ENCODE measurements around the gene CTSL. TPM values are rescaled to one million over a fixed set of nuclear protein-coding genes. Genes with fewer than 3 reads are reported as not detected.

The CTSL gene
- total and polyA plus RNA-seq, 2 of the 13 experiments (the other 11 are each of a cell fraction or from before 2014, with no cell fraction given), result 78.1 to 113 TPM

GRCh38 chr9:87720173-87720572, 5.7 kb upstream of the CTSL start:
- H3K79me2 ChIP-seq (ENCODE audit: insufficient read depth, low read length), result no peaks in the 10 kb centered on the region
- ATAC-seq (no peak), FAIRE-seq (no peak), DNase-seq (ENCODE audit: low spot score) (no peak)
- no peak overlapping the region for H2AFZ ChIP-seq (ENCODE audit: low read length)
- H3K4me1 ChIP-seq (ENCODE audit: insufficient read depth, low read length), result peaks cover 14% of the 10 kb centered on the region
- H3K36me3 ChIP-seq (replicated peaks in 1 of 2; ENCODE audit: control insufficient read depth in 1 of 2, insufficient read depth in 2 of 2, low read length in 2 of 2), result no peaks in the 10 kb centered on the region
- intact Hi-C loops (cut with micrococcal nuclease; ENCODE audit: unreplicated experiment), result no loop called here
- CTCF ChIA-PET (ENCODE audit: low intra/inter-chr PET ratio, low total read pairs), result no interaction called here
- WGBS (ENCODE audit: low lambda C conversion rate), result 36% methylated on average over 2 of the region's 2 CpGs
- POLR2A ChIA-PET, result no interaction called here
- no peaks in the 10 kb centered on the region for H3K9me3 ChIP-seq (ENCODE audit: low read length)
- in situ Hi-C loops (cut with HindIII; ENCODE audit: extremely low pct_ligation_motif_present, low pct_unique_long_range_greater_than_20kb), result no loop called here
- no TSS peak for BruUV-seq (replicated peaks)
- H3K4me2 ChIP-seq (ENCODE audit: low read depth, low read length), result no peak overlapping the region
- H3K27ac ChIP-seq (ENCODE audit: extremely low read length, insufficient read depth, low read length), result no peak overlapping the region
- TF ChIP-seq SRSF9 (IDR thresholded peaks at IDR 0.05; ENCODE audit: borderline replicate concordance, insufficient read depth, low read depth, low read length, poor library complexity, severe bottlenecking) (no peak), TAF1 (CRISPR knock-in tag; IDR thresholded peaks at IDR 0.05) (no peak), HINFP (CRISPR knock-in tag; IDR thresholded peaks at IDR 0.05; ENCODE audit: low read depth) (no peak), ZNF33A (CRISPR knock-in tag; IDR thresholded peaks at IDR 0.05; ENCODE audit: borderline replicate concordance) (no peak), NR2F6 (IDR thresholded peaks at IDR 0.05) (no peak), NR2F6 (CRISPR knock-in tag; IDR thresholded peaks at IDR 0.05) (no peak)
- no peak overlapping the region for H3K9ac ChIP-seq (ENCODE audit: insufficient read depth, low read depth, low read length)
- H3K4me3 ChIP-seq (replicated peaks in 1 of 3; ENCODE audit: insufficient read depth in 1 of 3, low read depth in 2 of 3, low read length in 3 of 3), result no peak overlapping the region
- H3K27me3 ChIP-seq (ENCODE audit: control insufficient read depth in 1 of 2, insufficient read depth in 2 of 2, low read length in 2 of 2), result peaks cover 1 to 23% of the 10 kb centered on the region in 2 experiments; a peak in 2 of 5 replicates
- H4K20me1 ChIP-seq (ENCODE audit: insufficient read depth, low read length), result no peaks in the 10 kb centered on the region

GRCh38 chr9:87722393-87723088, 3.4 kb upstream of the CTSL start:
- ChIA-PET POLR2A (no interaction called here), CTCF (ENCODE audit: low intra/inter-chr PET ratio, low total read pairs) (no interaction called here)
- Histone ChIP-seq H3K79me2 (ENCODE audit: insufficient read depth, low read length) (no peaks in the 10 kb centered on the region), H3K27me3 (ENCODE audit: control insufficient read depth in 1 of 2, insufficient read depth in 2 of 2, low read length in 2 of 2) (peaks cover 1 to 23% of the 10 kb centered on the region in 2 experiments; a peak in 2 of 5 replicates), H3K4me2 (ENCODE audit: low read depth, low read length) (no peak overlapping the region), H3K4me3 (replicated peaks in 1 of 3; ENCODE audit: insufficient read depth in 1 of 3, low read depth in 2 of 3, low read length in 3 of 3) (no peak overlapping the region), H3K9ac (ENCODE audit: insufficient read depth, low read depth, low read length) (no peak overlapping the region), H3K27ac (ENCODE audit: extremely low read length, insufficient read depth, low read length) (no peak overlapping the region), H3K9me3 (ENCODE audit: low read length) (no peaks in the 10 kb centered on the region), H2AFZ (ENCODE audit: low read length) (no peak overlapping the region), H3K36me3 (replicated peaks in 1 of 2; ENCODE audit: control insufficient read depth in 1 of 2, insufficient read depth in 2 of 2, low read length in 2 of 2) (no peaks in the 10 kb centered on the region), H3K4me1 (ENCODE audit: insufficient read depth, low read length) (peaks cover 11% of the 10 kb centered on the region), H4K20me1 (ENCODE audit: insufficient read depth, low read length) (no peaks in the 10 kb centered on the region)
- WGBS (ENCODE audit: low lambda C conversion rate), result 31% methylated on average over 3 of the region's 5 CpGs
- in situ Hi-C loops (cut with HindIII; ENCODE audit: extremely low pct_ligation_motif_present, low pct_unique_long_range_greater_than_20kb), result no loop called here
- no peak for ATAC-seq
- intact Hi-C loops (cut with micrococcal nuclease; ENCODE audit: unreplicated experiment), result no loop called here
- BruUV-seq (replicated peaks), result no TSS peak
- no peak for DNase-seq (ENCODE audit: low spot score)
- FAIRE-seq, result no peak
- TF ChIP-seq SIX4 (CRISPR knock-in tag; IDR thresholded peaks at IDR 0.05) (no peak), TBP (CRISPR knock-in tag; IDR thresholded peaks at IDR 0.05) (no peak), BORCS8-MEF2B (CRISPR knock-in tag; IDR thresholded peaks at IDR 0.05) (no peak), ZNF101 (CRISPR knock-in tag; IDR thresholded peaks at IDR 0.05; ENCODE audit: borderline replicate concordance, low read depth) (no peak), ZNF33B (CRISPR knock-in tag; IDR thresholded peaks at IDR 0.05) (no peak), PRDM15 (CRISPR knock-in tag; IDR thresholded peaks at IDR 0.05) (no peak), FOXK2 (IDR thresholded peaks at IDR 0.05) (no peak)
